ENCODE results near the gene CACNG7.
A peak's percentile ranks its signal among the peaks of the same experiment; 100 is the strongest.
"Not testable (repeated sequence)": the region's sequence is repeated elsewhere in the genome, so short reads cannot be mapped to it uniquely, and the experiment has no call there.

The CACNG7 gene

GRCh38 chr19:53908935-53909415, at the start of gene CACNG7:
CACNG7 (plus strand) TSS chr19:53909278; CDS start chr19:53912832, 3,554 bp downstream.
- no peak for DNase-seq

GRCh38 chr19:53864308-53864836, 44.7 kb upstream of the CACNG7 start:
- no peak for DNase-seq

GRCh38 chr19:53865523-53865917, 43.6 kb upstream of the CACNG7 start:
- no peak for DNase-seq

- peak; percentile 69 for DNase-seq
Measured at GRCh38 chr19:53865918-53866864, 42.9 kb upstream of the CACNG7 start.

- DNase-seq = no peak
Measured at GRCh38 chr19:53866865-53867224, 42.2 kb upstream of the CACNG7 start.

- peak; percentile 97 for DNase-seq
Measured at GRCh38 chr19:53867225-53868090, 41.6 kb upstream of the CACNG7 start, which contains the start of gene MYADM. MYADM (plus strand) TSS chr19:53867883; CDS start chr19:53873530, 5,647 bp downstream.

GRCh38 chr19:53868091-53868891, 40.8 kb upstream of the CACNG7 start:
- no peak for DNase-seq

GRCh38 chr19:53868892-53869804, 39.9 kb upstream of the CACNG7 start:
- DNase-seq = peak; percentile 66

GRCh38 chr19:53869805-53870484, 39.1 kb upstream of the CACNG7 start:
- not testable (repeated sequence) for DNase-seq

- no peak for DNase-seq
Measured at GRCh38 chr19:53870485-53870844, 38.6 kb upstream of the CACNG7 start.

- DNase-seq = no peak
Measured at GRCh38 chr19:53871454-53871853, 37.6 kb upstream of the CACNG7 start.

- no peak for DNase-seq
Measured at GRCh38 chr19:53872762-53873161, 36.3 kb upstream of the CACNG7 start.

- no peak for DNase-seq
Measured at GRCh38 chr19:53873773-53874605, 35.1 kb upstream of the CACNG7 start.

GRCh38 chr19:53874606-53874990, 34.5 kb upstream of the CACNG7 start:
- no peak for DNase-seq

- no peak for DNase-seq
Measured at GRCh38 chr19:53875602-53876325, 33.3 kb upstream of the CACNG7 start.

GRCh38 chr19:53876651-53877224, 32.3 kb upstream of the CACNG7 start:
- no peak for DNase-seq

- DNase-seq = no peak
Measured at GRCh38 chr19:53877361-53877766, 31.7 kb upstream of the CACNG7 start.

- no peak for DNase-seq
Measured at GRCh38 chr19:53878776-53879139, 30.3 kb upstream of the CACNG7 start.
